Suppressor macrophage (primary cell): Measurements from ENCODE around the gene COCH.
A peak's percentile ranks its signal among the peaks of the same experiment; 100 is the strongest.

Source experiments
- DNase-seq, 4 experiments: peaks; one replicate each; pipeline ENCODE4 v3.0.0-alpha.2; 2020 to 2022
- total RNA-seq, 17 experiments: gene quantifications; one replicate each; lab custom pipeline; 2026; ENCODE audit warnings: mixed read lengths in 6 of 17, inconsistent platforms in 3 of 17; lab: John Stamatoyannopoulos, UW

The COCH gene
- 0.35 to 3.2 (median 0.93) reads per million in 17 experiments for total RNA-seq

DNA sequence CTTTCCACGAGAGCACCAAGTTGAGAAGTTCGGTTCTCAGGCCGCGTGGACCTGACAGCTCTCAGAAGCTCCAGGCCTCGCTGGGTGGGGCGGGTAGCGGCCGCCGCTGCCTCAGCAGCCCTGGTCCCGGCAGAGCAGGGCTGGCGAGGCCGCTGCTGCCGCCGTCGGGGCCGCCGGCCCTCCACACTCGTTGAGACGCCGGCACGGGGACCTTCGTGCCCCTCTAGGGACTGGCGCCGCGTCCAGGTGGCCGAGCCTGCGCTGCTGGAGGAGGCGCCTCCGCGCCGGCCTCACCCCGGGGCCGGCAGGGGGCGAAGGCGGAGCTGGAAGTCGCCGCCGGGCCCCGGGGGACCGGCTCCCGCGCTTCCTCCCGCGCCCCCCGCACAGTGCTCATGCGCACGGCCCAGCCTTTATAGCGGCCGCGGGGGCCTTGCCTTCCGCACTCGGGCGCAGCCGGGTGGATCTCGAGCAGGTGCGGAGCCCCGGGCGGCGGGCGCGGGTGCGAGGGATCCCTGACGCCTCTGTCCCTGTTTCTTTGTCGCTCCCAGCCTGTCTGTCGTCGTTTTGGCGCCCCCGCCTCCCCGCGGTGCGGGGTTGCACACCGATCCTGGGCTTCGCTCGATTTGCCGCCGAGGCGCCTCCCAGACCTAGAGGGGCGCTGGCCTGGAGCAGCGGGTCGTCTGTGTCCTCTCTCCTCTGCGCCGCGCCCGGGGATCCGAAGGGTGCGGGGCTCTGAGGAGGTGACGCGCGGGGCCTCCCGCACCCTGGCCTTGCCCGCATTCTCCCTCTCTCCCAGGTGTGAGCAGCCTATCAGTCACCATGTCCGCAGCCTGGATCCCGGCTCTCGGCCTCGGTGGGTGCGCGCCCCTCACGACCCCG lies at the start of gene COCH:
TSS of gene COCH (plus strand) at position 440 of the 879 bp plus-strand sequence. CDS start at position 820, 380 bp downstream.
- DNase-seq, result peak; percentile 37 to 76 (median 55)

DNA sequence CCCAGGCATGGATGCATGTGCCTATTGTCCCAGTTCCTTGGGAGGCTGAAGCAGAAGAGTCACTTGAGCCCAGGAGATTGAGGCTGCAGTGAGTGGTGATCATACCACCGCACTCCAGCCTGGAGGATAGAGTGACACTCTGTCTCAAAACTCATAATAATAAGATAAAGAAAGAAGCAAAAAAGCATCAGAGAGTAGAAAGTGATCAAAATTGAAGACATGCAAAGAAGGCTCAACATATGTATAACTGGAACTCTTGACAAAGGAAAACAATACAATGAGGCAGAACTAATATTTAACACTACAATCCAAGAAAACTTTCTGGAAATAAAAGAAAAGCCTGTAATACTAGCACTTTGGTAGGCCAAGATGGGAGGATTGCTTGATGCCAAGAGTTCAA lies 48.3 kb upstream of the COCH start:
- DNase-seq, result no peak

DNA sequence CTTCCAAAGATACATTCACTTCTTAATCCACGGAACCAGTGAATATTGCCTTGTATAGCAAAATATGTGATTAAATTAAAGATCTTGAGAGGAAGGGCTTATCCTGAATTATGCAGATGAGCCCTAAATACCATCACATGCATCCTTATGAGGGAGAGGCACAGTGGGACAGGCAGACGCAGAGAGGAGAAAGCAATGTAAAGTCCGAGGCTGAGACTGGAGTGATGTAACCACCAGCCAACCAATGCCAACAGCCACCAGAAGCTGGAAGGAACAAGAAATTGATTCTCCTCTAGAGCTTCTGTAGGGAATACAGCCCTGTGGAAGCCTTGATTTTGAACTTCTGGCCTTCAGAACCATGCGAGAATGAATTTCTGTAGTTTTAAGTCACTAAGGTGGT lies 44.5 kb upstream of the COCH start:
- no peak for DNase-seq

DNA sequence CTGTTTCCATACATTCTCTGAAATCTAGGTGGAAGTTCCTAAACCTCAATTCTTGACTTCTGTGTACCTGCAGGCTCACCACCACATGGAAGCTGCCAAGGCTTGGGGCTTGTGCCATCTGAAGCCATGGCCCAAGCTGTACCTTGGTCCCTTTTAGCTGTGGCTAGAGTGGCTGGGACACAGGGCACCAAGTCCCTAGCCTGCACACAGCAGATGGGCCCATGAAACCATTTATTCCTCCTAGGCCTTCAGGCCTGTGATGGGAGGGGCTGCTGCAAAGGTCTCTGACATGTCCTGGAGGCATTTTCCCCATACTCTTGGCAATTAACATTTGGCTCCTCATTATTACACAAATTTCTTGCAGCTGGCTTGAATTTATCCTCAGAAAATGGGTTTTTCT lies 40.0 kb upstream of the COCH start:
- DNase-seq, result no peak

GRCh38 chr14:30838351-30838750 lies 36.0 kb upstream of the COCH start:
- no peak for DNase-seq

- DNase-seq, result no peak
Measured at GRCh38 chr14:30840086-30840779, 34.1 kb upstream of the COCH start.

DNA sequence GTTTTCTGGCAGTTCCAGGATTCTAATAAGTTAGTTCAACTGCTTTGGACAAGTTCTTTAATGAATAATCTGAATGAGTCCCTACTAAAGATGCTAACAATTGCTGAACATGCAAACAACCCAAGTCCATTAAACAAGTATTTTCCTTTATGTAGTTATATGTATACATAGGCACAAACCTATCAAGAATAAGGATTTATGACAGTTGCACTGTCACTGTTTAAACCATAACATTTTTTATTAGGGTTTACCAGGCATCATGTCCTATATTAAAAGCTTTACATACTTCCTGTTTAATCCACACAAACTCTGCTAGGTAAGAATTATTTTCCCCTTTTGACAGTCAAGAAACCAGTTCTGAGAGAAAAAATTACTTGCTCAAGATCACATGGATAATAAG lies 31.9 kb upstream of the COCH start:
- no peak for DNase-seq

GRCh38 chr14:30848449-30849240 lies 25.7 kb upstream of the COCH start:
- DNase-seq, result peak; percentile 13 to 76 (median 65)

- DNase-seq, result peak; percentile 15 to 78 (median 38)
Measured at GRCh38 chr14:30849354-30849753, 25.0 kb upstream of the COCH start.

GRCh38 chr14:30849983-30850382 lies 24.4 kb upstream of the COCH start:
- DNase-seq, result no peak

- no peak for DNase-seq
Measured at GRCh38 chr14:30853946-30854345, 20.4 kb upstream of the COCH start.

DNA sequence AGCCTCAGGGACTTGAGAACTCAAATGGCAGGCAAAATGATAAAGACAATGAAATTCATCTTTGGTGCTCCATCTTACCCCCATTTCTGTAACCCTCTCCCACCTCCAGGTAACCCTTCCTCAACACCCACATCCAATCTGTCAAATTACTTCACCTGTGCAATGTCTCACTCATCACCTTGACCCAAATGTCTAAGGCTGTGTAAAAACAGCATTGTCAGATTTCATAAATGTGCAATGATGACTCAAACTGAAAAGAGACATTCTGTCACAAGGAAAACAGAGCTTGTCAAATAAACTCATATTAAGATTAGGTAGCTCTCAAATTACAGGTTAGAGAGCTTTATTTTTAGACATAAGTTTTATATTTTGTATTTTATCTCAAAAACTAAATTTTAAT lies 19.9 kb upstream of the COCH start:
- no peak for DNase-seq

GRCh38 chr14:30855345-30856037 lies 18.9 kb upstream of the COCH start:
- DNase-seq, result peak in 3 of 4 experiments; percentile 8 to 31 (median 20)

GRCh38 chr14:30861200-30861599 lies 13.2 kb upstream of the COCH start:
- DNase-seq, result peak in 2 of 4 experiments; percentile 12 to 21

- DNase-seq, result no peak
Measured at GRCh38 chr14:30864934-30865333, 9.4 kb upstream of the COCH start.

DNA sequence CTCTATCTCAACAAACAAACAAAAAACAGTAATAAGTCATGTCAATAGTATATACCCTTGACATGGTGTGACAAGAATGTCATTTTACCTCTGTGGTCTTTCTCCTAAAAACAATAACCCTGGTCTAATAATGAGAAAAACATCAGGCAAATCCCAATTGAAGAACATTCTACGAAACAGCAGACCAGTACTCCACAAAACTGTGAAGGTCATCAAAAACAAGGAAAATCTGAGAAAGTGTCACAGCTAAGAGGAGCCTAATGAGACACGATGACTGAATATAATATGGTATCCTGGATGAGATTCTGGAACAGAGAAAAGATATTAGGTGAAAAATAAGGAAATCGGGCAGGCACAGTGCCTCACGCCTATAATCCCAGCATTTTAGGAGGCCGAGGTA lies 5.6 kb upstream of the COCH start:
- DNase-seq, result no peak

DNA sequence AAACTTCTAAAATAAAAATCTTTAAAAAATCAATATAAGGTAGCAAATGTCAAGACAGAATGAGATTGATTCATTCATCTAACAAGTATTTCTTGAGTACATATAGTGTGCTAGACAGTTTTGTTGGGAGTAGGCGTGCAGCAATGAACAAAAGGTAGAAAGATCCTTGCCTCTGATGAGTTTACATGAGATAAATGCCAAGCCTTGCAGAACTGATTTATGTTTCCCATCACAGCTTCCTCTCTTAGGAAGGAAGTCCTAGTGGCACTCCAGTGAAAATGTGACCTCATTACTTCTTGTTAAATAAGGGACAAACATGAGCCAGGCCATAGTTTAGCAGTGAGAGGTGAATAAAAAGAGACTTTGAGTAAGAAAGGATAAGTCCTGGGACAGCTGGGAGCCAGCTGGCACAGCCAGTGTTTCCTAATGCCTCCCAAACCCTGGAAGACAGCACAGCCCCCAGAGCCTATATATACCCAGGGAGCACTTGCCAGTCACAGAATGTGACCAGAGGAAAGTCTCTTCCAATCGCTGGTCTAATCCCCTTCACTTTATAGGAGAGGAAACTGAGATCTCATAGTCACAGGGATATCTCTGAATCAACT lies 4.7 kb upstream of the COCH start:
- peak in 3 of 4 experiments; percentile 21 to 62 (median 45) for DNase-seq

GRCh38 chr14:30872602-30873001 lies 1.8 kb upstream of the COCH start:
- no peak for DNase-seq

- DNase-seq, result no peak
Measured at GRCh38 chr14:30873308-30874119, 845 bp upstream of the COCH start.

- DNase-seq, result peak in 1 of 4 experiments; percentile 14
Measured at GRCh38 chr14:30874999-30875787, 834 bp downstream of the COCH start.
